ENCODE measurements around the gene COL5A1.

Gene COL5A1

DNA sequence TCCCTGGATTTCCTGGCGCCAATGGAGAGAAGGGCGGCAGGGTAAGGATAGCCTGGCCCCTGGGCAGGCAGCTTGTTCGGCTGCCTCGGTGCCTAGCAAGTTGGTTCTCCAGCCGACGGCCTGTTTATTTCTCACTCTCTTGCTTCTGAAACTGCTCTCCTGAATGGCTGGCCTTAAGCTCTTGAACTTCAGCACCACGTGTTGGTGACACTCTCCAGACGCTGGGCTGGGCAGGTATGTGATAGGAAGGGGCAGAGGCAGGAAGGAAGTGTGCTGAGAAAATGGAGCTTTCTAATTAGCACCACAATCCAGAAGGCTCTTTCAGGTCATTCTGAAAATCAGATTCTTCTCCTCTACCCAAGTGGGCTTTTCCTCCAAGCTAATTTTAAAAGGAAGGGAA lies 147.6 kb downstream of the COL5A1 start:
- TF ChIP-seq, protein P1, sequence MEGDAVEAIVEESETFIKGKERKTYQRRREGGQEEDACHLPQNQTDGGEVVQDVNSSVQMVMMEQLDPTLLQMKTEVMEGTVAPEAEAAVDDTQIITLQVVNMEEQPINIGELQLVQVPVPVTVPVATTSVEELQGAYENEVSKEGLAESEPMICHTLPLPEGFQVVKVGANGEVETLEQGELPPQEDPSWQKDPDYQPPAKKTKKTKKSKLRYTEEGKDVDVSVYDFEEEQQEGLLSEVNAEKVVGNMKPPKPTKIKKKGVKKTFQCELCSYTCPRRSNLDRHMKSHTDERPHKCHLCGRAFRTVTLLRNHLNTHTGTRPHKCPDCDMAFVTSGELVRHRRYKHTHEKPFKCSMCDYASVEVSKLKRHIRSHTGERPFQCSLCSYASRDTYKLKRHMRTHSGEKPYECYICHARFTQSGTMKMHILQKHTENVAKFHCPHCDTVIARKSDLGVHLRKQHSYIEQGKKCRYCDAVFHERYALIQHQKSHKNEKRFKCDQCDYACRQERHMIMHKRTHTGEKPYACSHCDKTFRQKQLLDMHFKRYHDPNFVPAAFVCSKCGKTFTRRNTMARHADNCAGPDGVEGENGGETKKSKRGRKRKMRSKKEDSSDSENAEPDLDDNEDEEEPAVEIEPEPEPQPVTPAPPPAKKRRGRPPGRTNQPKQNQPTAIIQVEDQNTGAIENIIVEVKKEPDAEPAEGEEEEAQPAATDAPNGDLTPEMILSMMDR (IDR thresholded peaks at IDR 0.05; ENCODE audit: low read depth, low read length): no peak
- no peak for DNase-seq (ENCODE audit: extremely low read depth, low read depth)

DNA sequence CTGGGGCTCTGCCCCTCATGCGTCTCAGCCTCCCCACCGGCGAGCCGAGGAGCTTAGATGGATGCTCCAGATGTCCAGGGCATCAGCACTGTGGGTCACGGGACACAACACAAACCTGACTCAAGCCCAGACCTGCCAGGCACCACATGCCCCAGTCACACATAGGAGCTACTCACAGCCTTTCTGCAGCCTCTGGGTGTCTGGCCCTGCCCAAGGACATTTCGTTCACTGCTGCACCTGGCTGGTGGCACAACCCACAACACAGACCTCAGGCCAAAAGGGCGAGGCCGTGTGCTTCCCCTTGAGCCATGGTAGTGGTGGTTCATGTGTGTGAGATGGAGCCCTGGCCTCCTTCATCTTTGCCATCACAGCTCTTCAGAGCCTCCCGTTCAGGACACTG lies 149.4 kb downstream of the COL5A1 start:
- TF ChIP-seq, protein P1 (IDR thresholded peaks at IDR 0.05; ENCODE audit: low read depth, low read length): no peak
- DNase-seq (ENCODE audit: extremely low read depth, low read depth): no peak

DNA sequence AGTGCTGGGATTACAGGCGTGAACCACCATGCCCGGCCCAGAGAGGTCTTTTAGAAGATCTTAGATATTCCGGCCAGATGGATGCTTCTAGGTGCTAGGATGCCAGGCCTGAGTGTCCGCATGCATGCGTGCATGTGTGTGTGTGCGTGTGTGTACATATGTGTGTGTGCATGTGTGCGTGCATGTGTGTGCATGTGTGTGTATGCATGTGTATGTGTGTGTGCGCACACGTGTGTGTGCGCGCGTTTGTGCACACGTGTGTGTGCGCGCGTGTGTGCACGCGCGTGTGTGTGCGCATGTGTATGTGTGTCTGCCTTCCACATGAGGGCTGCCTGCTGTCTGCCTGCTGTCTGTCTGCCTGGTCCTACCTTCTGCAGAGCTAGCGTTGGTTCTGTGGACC lies 151.0 kb downstream of the COL5A1 start:
- TF ChIP-seq, protein P1 (IDR thresholded peaks at IDR 0.05; ENCODE audit: low read depth, low read length): no peak
- no peak for DNase-seq (ENCODE audit: extremely low read depth, low read depth)

DNA sequence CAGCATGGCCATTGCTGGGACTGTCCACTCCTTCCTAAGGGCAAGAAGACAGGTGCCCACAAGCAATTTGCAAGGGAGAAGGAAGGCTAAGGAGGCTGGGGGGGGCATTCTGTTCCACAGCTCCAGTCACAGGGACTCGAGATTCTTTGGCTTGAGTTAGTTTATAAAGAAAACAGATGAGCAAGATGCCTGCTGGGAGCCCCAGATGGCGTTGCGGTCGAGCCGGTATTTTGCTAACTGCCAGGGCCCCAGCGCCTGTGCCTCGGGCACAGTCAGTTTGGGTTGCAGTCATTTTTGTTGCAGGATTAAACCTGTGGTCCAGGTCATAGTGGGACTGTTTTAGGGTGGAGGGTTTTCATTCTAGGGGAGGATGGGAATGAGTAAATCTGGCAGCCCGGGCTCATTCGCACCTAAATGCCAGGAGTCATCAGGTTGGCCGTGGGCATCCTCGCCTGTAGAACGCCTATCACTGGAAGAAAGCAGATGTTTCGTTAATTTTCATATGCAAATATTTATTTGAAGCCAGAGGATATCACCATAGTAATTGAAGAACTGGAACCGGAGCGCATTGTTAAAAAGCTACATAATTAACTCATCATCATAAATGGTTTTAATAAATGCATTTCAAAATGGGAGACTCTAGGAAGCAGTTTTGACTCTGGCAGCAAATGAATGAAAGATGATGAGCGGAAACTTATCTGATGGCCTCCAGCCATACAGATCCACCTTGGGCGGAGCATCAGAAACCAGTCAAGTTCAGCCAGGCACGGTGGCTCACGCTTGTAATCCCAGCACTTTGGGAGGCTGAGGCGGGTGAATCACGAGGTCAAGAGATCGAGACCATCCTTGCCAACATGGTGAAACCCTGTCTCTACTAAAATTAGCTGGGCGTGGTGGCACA lies 151.9 kb downstream of the COL5A1 start:
- TF ChIP-seq, protein P1 (IDR thresholded peaks at IDR 0.05; ENCODE audit: low read depth, low read length): no peak
- DNase-seq (ENCODE audit: extremely low read depth, low read depth): no peak

DNA sequence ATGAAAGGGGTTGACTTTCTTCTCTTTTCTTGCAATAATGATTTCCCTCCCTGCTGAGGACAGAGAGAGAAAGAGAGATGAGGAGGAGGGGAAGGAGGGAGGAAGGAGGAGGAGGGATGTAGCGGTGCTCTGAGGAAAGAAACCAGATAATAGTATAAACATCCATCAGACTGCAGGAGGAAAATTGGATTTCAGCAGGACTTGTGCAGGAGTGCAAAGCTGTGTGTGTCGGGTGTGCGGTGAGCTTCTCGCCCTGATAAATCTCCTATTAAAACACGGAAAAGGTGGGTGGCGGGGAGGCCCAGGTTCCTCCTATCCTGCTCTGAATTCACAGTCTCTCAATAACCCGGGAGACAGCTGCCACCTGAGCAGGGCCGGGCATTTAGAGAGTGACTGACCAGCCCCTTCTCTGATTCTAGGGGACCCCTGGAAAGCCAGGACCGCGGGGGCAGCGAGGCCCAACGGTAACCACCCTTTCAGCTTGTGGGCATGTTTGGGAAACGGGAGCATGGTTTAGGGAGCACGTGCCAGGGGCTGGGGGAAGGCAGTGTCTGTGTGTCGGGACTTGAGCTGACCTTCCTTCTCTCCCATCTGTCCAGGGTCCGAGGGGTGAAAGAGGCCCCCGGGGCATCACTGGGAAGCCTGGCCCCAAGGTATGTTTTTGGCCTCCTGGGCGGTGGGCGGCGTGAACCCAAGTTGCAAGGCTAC lies 153.2 kb downstream of the COL5A1 start:
- TF ChIP-seq, protein P1 (IDR thresholded peaks at IDR 0.05; ENCODE audit: low read depth, low read length): no peak
- DNase-seq (ENCODE audit: extremely low read depth, low read depth): no peak

DNA sequence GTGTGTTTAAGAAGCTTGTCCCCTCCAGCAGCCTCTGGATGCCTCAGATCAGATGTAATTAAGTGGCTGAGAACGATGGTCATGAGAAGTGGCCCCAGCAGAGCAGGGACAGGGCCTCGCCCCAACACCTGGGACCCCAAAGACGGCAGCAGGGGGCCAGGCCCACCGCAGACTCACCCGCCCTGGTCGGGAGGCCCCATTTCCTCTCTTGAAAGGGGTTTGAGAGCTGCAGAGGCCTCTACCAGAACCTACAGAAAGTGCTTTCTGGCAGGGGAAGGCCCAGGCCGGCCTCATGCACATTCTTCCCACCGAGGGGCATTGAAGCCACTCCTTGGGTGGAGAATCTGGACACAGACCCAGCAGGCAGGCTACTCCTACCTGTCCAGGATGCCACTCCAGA lies 153.8 kb downstream of the COL5A1 start:
- TF ChIP-seq, protein P1 (IDR thresholded peaks at IDR 0.05; ENCODE audit: low read depth, low read length): no peak
- no peak for DNase-seq (ENCODE audit: extremely low read depth, low read depth)

DNA sequence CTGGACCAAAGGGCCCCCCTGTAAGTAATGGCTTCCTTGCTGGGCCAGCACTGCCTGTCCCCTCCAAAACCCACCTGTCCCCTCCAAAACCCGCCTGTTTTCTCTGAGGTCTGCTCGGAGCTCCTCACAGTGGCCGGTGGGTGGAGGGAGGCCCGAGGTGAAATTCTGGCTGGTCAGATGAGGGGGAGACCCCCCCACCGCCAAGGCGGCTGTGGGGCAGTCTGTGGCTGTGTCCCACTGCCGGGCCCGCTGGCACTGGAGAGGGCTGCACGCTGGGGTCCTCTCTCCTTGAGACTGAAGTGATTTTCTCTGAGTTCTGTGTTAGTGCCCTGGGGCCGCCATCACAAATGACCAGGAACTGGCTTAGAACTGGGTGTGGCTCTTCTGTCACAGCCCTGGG lies 155.3 kb downstream of the COL5A1 start:
- no peak for DNase-seq (ENCODE audit: extremely low read depth, low read depth)
- TF ChIP-seq, protein P1 (IDR thresholded peaks at IDR 0.05; ENCODE audit: low read depth, low read length): no peak

Data from AG09319 (cell line).